ENCODE measurements around the gene RGS12.

- TF ChIP-seq AGO1 (IDR thresholded peaks at IDR 0.05; ENCODE audit: low read depth, low read length, poor library complexity, severe bottlenecking) (no peak), HMG20B (CRISPR knock-in tag; conservative IDR thresholded peaks at IDR 0.05) (no peak), ZNF660 (CRISPR knock-in tag; IDR thresholded peaks at IDR 0.05; ENCODE audit: borderline replicate concordance, low read depth) (no peak), CTCF (CRISPR knock-in tag; IDR thresholded peaks at IDR 0.05) (no peak), ZHX2 (IDR thresholded peaks at IDR 0.05; ENCODE audit: low read depth) (no peak), ZHX2 (CRISPR knock-in tag; IDR thresholded peaks at IDR 0.05; ENCODE audit: borderline replicate concordance) (no peak), RAD21 (CRISPR knock-in tag; IDR thresholded peaks at IDR 0.05) (no peak), TBX2 (CRISPR knock-in tag; IDR thresholded peaks at IDR 0.05; ENCODE audit: borderline replicate concordance) (no peak), RBFOX2 (IDR thresholded peaks at IDR 0.05; ENCODE audit: low read depth, low read length) (no peak), SRSF9 (IDR thresholded peaks at IDR 0.05; ENCODE audit: borderline replicate concordance, insufficient read depth, low read depth, low read length, poor library complexity, severe bottlenecking) (no peak), ZEB1 (IDR thresholded peaks at IDR 0.05; ENCODE audit: insufficient replicate concordance, low read depth) (no peak)
Observed at GRCh38 chr4:3296651-3297050, 3.8 kb downstream of the RGS12 start.

Data from HepG2 (cell line).